NT2/D1 (cell line): ENCODE measurements around the gene HSD17B10.

ENCODE experiments used
- SUZ12 ChIP-seq: IDR thresholded peaks from 2 replicates; pipeline ENCODE4 v1.6.1; 2011; ENCODE audit not compliant: insufficient read length, insufficient read depth; ENCODE audit errors: extremely low read depth
- YY1 ChIP-seq: IDR thresholded peaks from 2 replicates; pipeline ENCODE4 v1.6.1; 2011; ENCODE audit not compliant: insufficient read length, insufficient read depth
- ZNF274 ChIP-seq: IDR thresholded peaks from 2 replicates; pipeline ENCODE4 v1.6.1; 2011; ENCODE audit warnings: mild to moderate bottlenecking, low read depth, low read length

DNA sequence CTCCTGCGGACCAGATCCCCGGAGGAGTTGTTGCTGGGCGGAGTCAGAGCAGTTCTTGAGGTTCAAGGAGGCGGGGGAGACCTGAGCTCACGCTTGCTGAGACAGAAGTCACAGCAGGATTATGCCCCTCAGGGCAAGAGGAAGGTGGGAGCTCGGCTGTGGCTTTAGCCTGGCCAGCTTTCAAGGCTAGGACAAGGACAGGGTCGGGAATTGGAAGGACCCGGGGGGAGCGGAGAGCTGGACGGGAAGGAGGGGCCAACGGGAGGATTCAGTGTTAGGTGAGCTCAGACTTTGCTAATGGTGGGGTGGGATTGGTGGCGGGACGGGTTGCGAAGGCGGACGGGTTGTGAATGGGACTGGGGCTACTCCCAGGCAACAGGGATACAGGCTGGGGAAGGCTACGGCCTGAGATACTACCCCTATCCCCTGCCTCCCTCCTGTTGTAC lies 11.3 kb downstream of the HSD17B10 start, which contains the start of gene RIBC1:
- TF ChIP-seq ZNF274 (no peak), YY1 (no peak), SUZ12 (no peak)
